SK-N-SH treated with all-trans-retinoic acid at 6 μM for 48 hours (cell line): ENCODE data around the gene TDRD9.

Source experiments
- ATAC-seq: fragments of 200-7000 bp; cut with Tn5 transposase; 3 replicates; pipeline ENCODE4 v1.9.1; 2020; ENCODE audit warnings: mild to moderate bottlenecking, moderate library complexity
- ARNTL ChIP-seq: fragments of 450-650 bp; formaldehyde crosslinking; IDR thresholded peaks from 2 replicates; pipeline ENCODE4 v1.5.0; 2020; ENCODE audit warnings: low read depth, mild to moderate bottlenecking, moderate library complexity, borderline replicate concordance
- BACH2 ChIP-seq: fragments of 250-450 bp; sonication (Bioruptor Pico); IDR thresholded peaks from 2 replicates; pipeline ENCODE4 v1.9.0; 2021; ENCODE audit warnings: mild to moderate bottlenecking, borderline replicate concordance
- CSDC2 ChIP-seq: fragments of 250-450 bp; sonication (Bioruptor Pico); IDR thresholded peaks from 2 replicates; pipeline ENCODE4 v1.5.0; 2020; ENCODE audit warnings: mild to moderate bottlenecking, moderate library complexity
- ESRRG ChIP-seq: fragments of 250-450 bp; sonication (Bioruptor Pico); IDR thresholded peaks from 2 replicates; pipeline ENCODE4 v1.6.1; 2021; ENCODE audit warnings: mild to moderate bottlenecking
- OSR1 ChIP-seq: fragments of 250-450 bp; sonication (Bioruptor Pico); IDR thresholded peaks from 2 replicates; pipeline ENCODE4 v1.8.0; 2022; ENCODE audit warnings: moderate library complexity, mild to moderate bottlenecking, inconsistent platforms
- PPARA ChIP-seq: fragments of 250-450 bp; sonication (Bioruptor Pico); IDR thresholded peaks from 2 replicates; pipeline ENCODE4 v1.5.0; 2020; ENCODE audit warnings: mild to moderate bottlenecking, borderline replicate concordance
- RARB ChIP-seq: fragments of 250-450 bp; sonication (Bioruptor Pico); IDR thresholded peaks from 2 replicates; pipeline ENCODE4 v1.8.0; 2021; ENCODE audit warnings: mild to moderate bottlenecking, moderate library complexity
- TCF4 ChIP-seq: fragments of 250-450 bp; sonication (Bioruptor Pico); IDR thresholded peaks from 2 replicates; pipeline ENCODE4 v1.8.0; 2021; ENCODE audit warnings: mild to moderate bottlenecking, moderate library complexity, borderline replicate concordance
- TOX ChIP-seq: fragments of 250-450 bp; sonication (Bioruptor Pico); IDR thresholded peaks from 2 replicates; pipeline ENCODE4 v1.8.0; 2021; ENCODE audit warnings: mild to moderate bottlenecking, moderate library complexity, borderline replicate concordance
- ZC3H10 ChIP-seq: fragments of 250-450 bp; sonication (Bioruptor Pico); IDR thresholded peaks from 2 replicates; pipeline ENCODE4 v1.5.1; 2021; ENCODE audit warnings: mild to moderate bottlenecking, moderate library complexity
- ZFP3 ChIP-seq: fragments of 250-450 bp; sonication (Bioruptor Pico); IDR thresholded peaks from 2 replicates; pipeline ENCODE4 v1.5.0; 2020; ENCODE audit warnings: mild to moderate bottlenecking, moderate library complexity
- ZFP30 ChIP-seq: fragments of 450-650 bp; formaldehyde crosslinking; IDR thresholded peaks from 2 replicates; pipeline ENCODE4 v1.5.0; 2022; ENCODE audit warnings: mild to moderate bottlenecking, moderate library complexity
- ZNF565 ChIP-seq: fragments of 450-650 bp; formaldehyde crosslinking; conservative IDR thresholded peaks from 2 replicates; pipeline ENCODE4 v1.5.0; 2020; ENCODE audit warnings: low read depth, mild to moderate bottlenecking, moderate library complexity
- ZNF70 ChIP-seq: fragments of 450-650 bp; formaldehyde crosslinking; IDR thresholded peaks from 2 replicates; pipeline ENCODE4 v1.5.0; 2020; ENCODE audit warnings: mild to moderate bottlenecking, moderate library complexity
- ZNF8 ChIP-seq: fragments of 450-650 bp; formaldehyde crosslinking; IDR thresholded peaks from 2 replicates; pipeline ENCODE4 v1.5.0; 2020; ENCODE audit warnings: mild to moderate bottlenecking, moderate library complexity
- TF ChIP-seq, protein P1 (sequence below): fragments of 250-450 bp; sonication (Bioruptor Pico); IDR thresholded peaks from 2 replicates; pipeline ENCODE4 v1.5.0; 2020; ENCODE audit warnings: mild to moderate bottlenecking, moderate library complexity
- TF ChIP-seq, protein P2 (sequence below): fragments of 250-450 bp; sonication (Bioruptor Pico); IDR thresholded peaks from 2 replicates; pipeline ENCODE4 v1.8.0; 2020; ENCODE audit warnings: mild to moderate bottlenecking, moderate library complexity, borderline replicate concordance
- TF ChIP-seq, protein P3 (sequence below): fragments of 250-450 bp; sonication (Bioruptor Pico); IDR thresholded peaks from 2 replicates; pipeline ENCODE4 v1.5.1; 2020; ENCODE audit warnings: low read depth, mild to moderate bottlenecking, moderate library complexity
- TF ChIP-seq, protein P4 (sequence below): fragments of 250-450 bp; sonication (Bioruptor Pico); IDR thresholded peaks from 2 replicates; pipeline ENCODE4 v1.8.0; 2021; ENCODE audit warnings: low read depth, mild to moderate bottlenecking, moderate library complexity, borderline replicate concordance
- TF ChIP-seq, protein P5 (sequence below): fragments of 250-450 bp; sonication (Bioruptor Pico); IDR thresholded peaks from 2 replicates; pipeline ENCODE4 v1.5.1; 2021; ENCODE audit warnings: mild to moderate bottlenecking, moderate library complexity

The TDRD9 gene

DNA sequence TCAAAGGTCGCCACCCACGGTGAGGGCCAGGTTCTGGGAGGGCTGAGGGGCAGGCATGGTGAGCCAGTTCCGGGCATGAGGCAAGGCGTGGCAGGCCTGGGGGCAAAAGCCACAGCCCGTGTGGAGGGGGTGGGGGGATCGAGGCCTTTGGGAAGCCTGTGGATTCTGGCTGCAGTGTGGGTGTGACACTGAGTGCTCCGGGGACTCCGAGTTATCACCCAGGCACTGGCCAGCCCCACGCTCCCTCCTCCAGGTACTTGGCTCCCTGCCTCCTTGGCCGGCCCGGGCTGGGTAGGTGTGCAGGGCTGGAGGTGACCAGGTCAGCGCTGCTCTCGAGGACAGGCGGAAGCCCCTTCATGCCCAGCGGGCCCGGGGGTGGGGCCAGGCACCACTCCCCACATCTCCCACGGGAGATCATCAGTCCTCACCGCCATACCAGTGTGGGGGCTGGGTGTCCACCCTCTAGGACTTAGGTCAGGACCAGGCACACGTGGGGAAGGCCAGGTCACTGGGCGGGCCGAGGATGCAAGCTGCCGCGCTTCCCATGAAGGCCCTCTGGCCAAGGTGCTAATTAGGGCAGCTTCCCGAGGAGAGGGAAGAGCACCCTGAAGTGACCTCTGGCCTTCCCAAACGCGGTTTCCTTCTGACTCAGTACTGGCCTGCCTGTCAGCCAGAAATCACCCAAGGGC lies 34.1 kb upstream of the TDRD9 start:
- TF ChIP-seq CSDC2 (CRISPR knock-in tag) (no peak), ESRRG (CRISPR knock-in tag) (no peak), ZC3H10 (CRISPR knock-in tag) (no peak), ZNF70 (no peak)
- TF ChIP-seq, protein P1, sequence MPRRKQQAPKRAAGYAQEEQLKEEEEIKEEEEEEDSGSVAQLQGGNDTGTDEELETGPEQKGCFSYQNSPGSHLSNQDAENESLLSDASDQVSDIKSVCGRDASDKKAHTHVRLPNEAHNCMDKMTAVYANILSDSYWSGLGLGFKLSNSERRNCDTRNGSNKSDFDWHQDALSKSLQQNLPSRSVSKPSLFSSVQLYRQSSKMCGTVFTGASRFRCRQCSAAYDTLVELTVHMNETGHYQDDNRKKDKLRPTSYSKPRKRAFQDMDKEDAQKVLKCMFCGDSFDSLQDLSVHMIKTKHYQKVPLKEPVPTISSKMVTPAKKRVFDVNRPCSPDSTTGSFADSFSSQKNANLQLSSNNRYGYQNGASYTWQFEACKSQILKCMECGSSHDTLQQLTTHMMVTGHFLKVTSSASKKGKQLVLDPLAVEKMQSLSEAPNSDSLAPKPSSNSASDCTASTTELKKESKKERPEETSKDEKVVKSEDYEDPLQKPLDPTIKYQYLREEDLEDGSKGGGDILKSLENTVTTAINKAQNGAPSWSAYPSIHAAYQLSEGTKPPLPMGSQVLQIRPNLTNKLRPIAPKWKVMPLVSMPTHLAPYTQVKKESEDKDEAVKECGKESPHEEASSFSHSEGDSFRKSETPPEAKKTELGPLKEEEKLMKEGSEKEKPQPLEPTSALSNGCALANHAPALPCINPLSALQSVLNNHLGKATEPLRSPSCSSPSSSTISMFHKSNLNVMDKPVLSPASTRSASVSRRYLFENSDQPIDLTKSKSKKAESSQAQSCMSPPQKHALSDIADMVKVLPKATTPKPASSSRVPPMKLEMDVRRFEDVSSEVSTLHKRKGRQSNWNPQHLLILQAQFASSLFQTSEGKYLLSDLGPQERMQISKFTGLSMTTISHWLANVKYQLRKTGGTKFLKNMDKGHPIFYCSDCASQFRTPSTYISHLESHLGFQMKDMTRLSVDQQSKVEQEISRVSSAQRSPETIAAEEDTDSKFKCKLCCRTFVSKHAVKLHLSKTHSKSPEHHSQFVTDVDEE (CRISPR knock-in tag): no peak
- ATAC-seq: no peak

DNA sequence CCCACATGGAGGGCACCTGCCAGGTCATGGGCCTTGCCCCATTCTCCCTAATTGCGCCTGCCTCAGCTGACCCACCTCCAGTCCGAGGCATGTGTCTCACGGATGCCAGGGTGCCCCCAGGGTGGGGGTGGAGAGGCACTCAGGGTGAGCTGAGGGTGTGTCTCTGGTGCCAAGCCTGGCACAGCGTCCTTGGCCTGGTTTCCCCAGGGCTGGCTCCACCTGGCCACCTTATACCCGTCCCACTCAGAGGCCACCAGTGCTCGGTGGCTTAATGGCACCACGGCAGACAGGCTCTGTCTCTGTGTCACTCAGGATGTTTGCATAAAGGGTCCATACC lies 33.6 kb upstream of the TDRD9 start:
- no peak for ATAC-seq
- no peak for TF ChIP-seq OSR1 (CRISPR knock-in tag)
- TF ChIP-seq, protein P2, sequence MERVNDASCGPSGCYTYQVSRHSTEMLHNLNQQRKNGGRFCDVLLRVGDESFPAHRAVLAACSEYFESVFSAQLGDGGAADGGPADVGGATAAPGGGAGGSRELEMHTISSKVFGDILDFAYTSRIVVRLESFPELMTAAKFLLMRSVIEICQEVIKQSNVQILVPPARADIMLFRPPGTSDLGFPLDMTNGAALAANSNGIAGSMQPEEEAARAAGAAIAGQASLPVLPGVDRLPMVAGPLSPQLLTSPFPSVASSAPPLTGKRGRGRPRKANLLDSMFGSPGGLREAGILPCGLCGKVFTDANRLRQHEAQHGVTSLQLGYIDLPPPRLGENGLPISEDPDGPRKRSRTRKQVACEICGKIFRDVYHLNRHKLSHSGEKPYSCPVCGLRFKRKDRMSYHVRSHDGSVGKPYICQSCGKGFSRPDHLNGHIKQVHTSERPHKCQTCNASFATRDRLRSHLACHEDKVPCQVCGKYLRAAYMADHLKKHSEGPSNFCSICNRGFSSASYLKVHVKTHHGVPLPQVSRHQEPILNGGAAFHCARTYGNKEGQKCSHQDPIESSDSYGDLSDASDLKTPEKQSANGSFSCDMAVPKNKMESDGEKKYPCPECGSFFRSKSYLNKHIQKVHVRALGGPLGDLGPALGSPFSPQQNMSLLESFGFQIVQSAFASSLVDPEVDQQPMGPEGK (CRISPR knock-in tag): no peak
- no peak for TF ChIP-seq TOX
- no peak for TF ChIP-seq ARNTL (CRISPR knock-in tag)
- no peak for TF ChIP-seq ZFP30 (CRISPR knock-in tag)
- TF ChIP-seq CSDC2 (CRISPR knock-in tag): no peak
- no peak for TF ChIP-seq ESRRG (CRISPR knock-in tag)
- TF ChIP-seq, protein P1 (CRISPR knock-in tag): no peak
- TF ChIP-seq BACH2 (CRISPR knock-in tag): no peak
- TF ChIP-seq RARB (CRISPR knock-in tag): no peak
- TF ChIP-seq, protein P3, sequence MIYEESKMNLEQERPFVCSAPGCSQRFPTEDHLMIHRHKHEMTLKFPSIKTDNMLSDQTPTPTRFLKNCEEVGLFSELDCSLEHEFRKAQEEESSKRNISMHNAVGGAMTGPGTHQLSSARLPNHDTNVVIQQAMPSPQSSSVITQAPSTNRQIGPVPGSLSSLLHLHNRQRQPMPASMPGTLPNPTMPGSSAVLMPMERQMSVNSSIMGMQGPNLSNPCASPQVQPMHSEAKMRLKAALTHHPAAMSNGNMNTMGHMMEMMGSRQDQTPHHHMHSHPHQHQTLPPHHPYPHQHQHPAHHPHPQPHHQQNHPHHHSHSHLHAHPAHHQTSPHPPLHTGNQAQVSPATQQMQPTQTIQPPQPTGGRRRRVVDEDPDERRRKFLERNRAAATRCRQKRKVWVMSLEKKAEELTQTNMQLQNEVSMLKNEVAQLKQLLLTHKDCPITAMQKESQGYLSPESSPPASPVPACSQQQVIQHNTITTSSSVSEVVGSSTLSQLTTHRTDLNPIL (CRISPR knock-in tag): no peak
- TF ChIP-seq TCF4 (CRISPR knock-in tag): no peak
- TF ChIP-seq ZC3H10 (CRISPR knock-in tag): no peak
- TF ChIP-seq, protein P4, sequence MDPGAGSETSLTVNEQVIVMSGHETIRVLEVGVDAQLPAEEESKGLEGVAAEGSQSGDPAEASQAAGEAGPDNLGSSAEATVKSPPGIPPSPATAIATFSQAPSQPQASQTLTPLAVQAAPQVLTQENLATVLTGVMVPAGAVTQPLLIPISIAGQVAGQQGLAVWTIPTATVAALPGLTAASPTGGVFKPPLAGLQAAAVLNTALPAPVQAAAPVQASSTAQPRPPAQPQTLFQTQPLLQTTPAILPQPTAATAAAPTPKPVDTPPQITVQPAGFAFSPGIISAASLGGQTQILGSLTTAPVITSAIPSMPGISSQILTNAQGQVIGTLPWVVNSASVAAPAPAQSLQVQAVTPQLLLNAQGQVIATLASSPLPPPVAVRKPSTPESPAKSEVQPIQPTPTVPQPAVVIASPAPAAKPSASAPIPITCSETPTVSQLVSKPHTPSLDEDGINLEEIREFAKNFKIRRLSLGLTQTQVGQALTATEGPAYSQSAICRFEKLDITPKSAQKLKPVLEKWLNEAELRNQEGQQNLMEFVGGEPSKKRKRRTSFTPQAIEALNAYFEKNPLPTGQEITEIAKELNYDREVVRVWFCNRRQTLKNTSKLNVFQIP: no peak

DNA sequence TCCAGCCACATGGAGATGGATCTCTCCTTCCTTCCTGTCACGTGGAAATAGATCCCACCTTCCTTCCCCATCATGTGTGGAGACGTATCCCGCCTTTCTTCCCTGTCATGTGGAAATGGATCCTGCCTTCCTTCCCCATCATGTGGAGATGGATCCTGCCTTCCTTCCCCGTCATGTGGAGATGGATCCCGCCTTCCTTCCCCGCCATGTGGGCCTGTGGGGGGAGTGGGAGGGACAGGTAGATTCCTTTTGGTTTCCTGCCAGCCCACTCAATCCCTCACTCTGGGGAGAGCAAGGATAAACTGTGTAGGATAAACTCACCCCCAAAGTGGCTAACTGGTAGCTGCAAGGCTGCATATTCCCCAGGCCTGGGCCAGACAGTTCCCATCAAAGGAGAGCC lies 31.7 kb upstream of the TDRD9 start:
- ATAC-seq: no peak
- TF ChIP-seq ZC3H10 (CRISPR knock-in tag) (no peak), ZNF8 (CRISPR knock-in tag) (no peak), TCF4 (CRISPR knock-in tag) (no peak), BACH2 (CRISPR knock-in tag) (no peak), ZNF565 (CRISPR knock-in tag) (no peak), CSDC2 (CRISPR knock-in tag) (no peak), ZFP3 (CRISPR knock-in tag) (no peak), PPARA (CRISPR knock-in tag) (no peak), RARB (CRISPR knock-in tag) (no peak), ZNF70 (no peak)
- TF ChIP-seq, protein P5, sequence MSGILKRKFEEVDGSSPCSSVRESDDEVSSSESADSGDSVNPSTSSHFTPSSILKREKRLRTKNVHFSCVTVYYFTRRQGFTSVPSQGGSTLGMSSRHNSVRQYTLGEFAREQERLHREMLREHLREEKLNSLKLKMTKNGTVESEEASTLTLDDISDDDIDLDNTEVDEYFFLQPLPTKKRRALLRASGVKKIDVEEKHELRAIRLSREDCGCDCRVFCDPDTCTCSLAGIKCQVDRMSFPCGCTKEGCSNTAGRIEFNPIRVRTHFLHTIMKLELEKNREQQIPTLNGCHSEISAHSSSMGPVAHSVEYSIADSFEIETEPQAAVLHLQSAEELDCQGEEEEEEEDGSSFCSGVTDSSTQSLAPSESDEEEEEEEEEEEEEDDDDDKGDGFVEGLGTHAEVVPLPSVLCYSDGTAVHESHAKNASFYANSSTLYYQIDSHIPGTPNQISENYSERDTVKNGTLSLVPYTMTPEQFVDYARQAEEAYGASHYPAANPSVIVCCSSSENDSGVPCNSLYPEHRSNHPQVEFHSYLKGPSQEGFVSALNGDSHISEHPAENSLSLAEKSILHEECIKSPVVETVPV (CRISPR knock-in tag): no peak
- TF ChIP-seq, protein P2 (CRISPR knock-in tag): no peak
- TF ChIP-seq, protein P4: no peak
